SK-N-SH treated with all-trans-retinoic acid at 6 μM for 48 hours (cell line): ENCODE results near the gene FOXR1.

Experiments
- ATAC-seq: fragments of 200-7000 bp; cut with Tn5 transposase; 3 replicates; pipeline ENCODE4 v1.9.1; 2020; ENCODE audit warnings: mild to moderate bottlenecking, moderate library complexity
- ARNTL ChIP-seq: fragments of 450-650 bp; formaldehyde crosslinking; IDR thresholded peaks from 2 replicates; pipeline ENCODE4 v1.5.0; 2020; ENCODE audit warnings: low read depth, mild to moderate bottlenecking, moderate library complexity, borderline replicate concordance
- BACH2 ChIP-seq: fragments of 250-450 bp; sonication (Bioruptor Pico); IDR thresholded peaks from 2 replicates; pipeline ENCODE4 v1.9.0; 2021; ENCODE audit warnings: mild to moderate bottlenecking, borderline replicate concordance
- CSDC2 ChIP-seq: fragments of 250-450 bp; sonication (Bioruptor Pico); IDR thresholded peaks from 2 replicates; pipeline ENCODE4 v1.5.0; 2020; ENCODE audit warnings: mild to moderate bottlenecking, moderate library complexity
- ESRRG ChIP-seq: fragments of 250-450 bp; sonication (Bioruptor Pico); IDR thresholded peaks from 2 replicates; pipeline ENCODE4 v1.6.1; 2021; ENCODE audit warnings: mild to moderate bottlenecking
- GLIS3 ChIP-seq: fragments of 250-450 bp; sonication (Bioruptor Pico); IDR thresholded peaks from 2 replicates; pipeline ENCODE4 v1.5.0; 2020; ENCODE audit warnings: mild to moderate bottlenecking, moderate library complexity
- ISL1 ChIP-seq: fragments of 250-450 bp; sonication (Bioruptor Pico); IDR thresholded peaks from 2 replicates; pipeline ENCODE4 v2.1.2; 2022; ENCODE audit warnings: mild to moderate bottlenecking, moderate library complexity
- OSR1 ChIP-seq: fragments of 250-450 bp; sonication (Bioruptor Pico); IDR thresholded peaks from 2 replicates; pipeline ENCODE4 v1.8.0; 2022; ENCODE audit warnings: moderate library complexity, mild to moderate bottlenecking, inconsistent platforms
- PPARA ChIP-seq: fragments of 250-450 bp; sonication (Bioruptor Pico); IDR thresholded peaks from 2 replicates; pipeline ENCODE4 v1.5.0; 2020; ENCODE audit warnings: mild to moderate bottlenecking, borderline replicate concordance
- RARB ChIP-seq: fragments of 250-450 bp; sonication (Bioruptor Pico); IDR thresholded peaks from 2 replicates; pipeline ENCODE4 v1.8.0; 2021; ENCODE audit warnings: mild to moderate bottlenecking, moderate library complexity
- SNAI2 ChIP-seq: fragments of 250-450 bp; sonication (Bioruptor Pico); IDR thresholded peaks from 2 replicates; pipeline ENCODE4 v1.5.0; 2020; ENCODE audit warnings: mild to moderate bottlenecking, moderate library complexity
- TCF4 ChIP-seq: fragments of 250-450 bp; sonication (Bioruptor Pico); IDR thresholded peaks from 2 replicates; pipeline ENCODE4 v1.8.0; 2021; ENCODE audit warnings: mild to moderate bottlenecking, moderate library complexity, borderline replicate concordance
- TOX ChIP-seq: fragments of 250-450 bp; sonication (Bioruptor Pico); IDR thresholded peaks from 2 replicates; pipeline ENCODE4 v1.8.0; 2021; ENCODE audit warnings: mild to moderate bottlenecking, moderate library complexity, borderline replicate concordance
- ZFP3 ChIP-seq: fragments of 250-450 bp; sonication (Bioruptor Pico); IDR thresholded peaks from 2 replicates; pipeline ENCODE4 v1.5.0; 2020; ENCODE audit warnings: mild to moderate bottlenecking, moderate library complexity
- ZFP30 ChIP-seq: fragments of 450-650 bp; formaldehyde crosslinking; IDR thresholded peaks from 2 replicates; pipeline ENCODE4 v1.5.0; 2022; ENCODE audit warnings: mild to moderate bottlenecking, moderate library complexity
- ZNF565 ChIP-seq: fragments of 450-650 bp; formaldehyde crosslinking; conservative IDR thresholded peaks from 2 replicates; pipeline ENCODE4 v1.5.0; 2020; ENCODE audit warnings: low read depth, mild to moderate bottlenecking, moderate library complexity
- ZNF70 ChIP-seq: fragments of 450-650 bp; formaldehyde crosslinking; IDR thresholded peaks from 2 replicates; pipeline ENCODE4 v1.5.0; 2020; ENCODE audit warnings: mild to moderate bottlenecking, moderate library complexity
- ZNF8 ChIP-seq: fragments of 450-650 bp; formaldehyde crosslinking; IDR thresholded peaks from 2 replicates; pipeline ENCODE4 v1.5.0; 2020; ENCODE audit warnings: mild to moderate bottlenecking, moderate library complexity
- TF ChIP-seq, protein P1 (sequence below): fragments of 250-450 bp; sonication (Bioruptor Pico); IDR thresholded peaks from 2 replicates; pipeline ENCODE4 v1.5.1; 2021; ENCODE audit warnings: mild to moderate bottlenecking, moderate library complexity
- TF ChIP-seq, protein P2 (sequence below): fragments of 250-450 bp; sonication (Bioruptor Pico); IDR thresholded peaks from 2 replicates; pipeline ENCODE4 v1.8.0; 2020; ENCODE audit warnings: mild to moderate bottlenecking, moderate library complexity, borderline replicate concordance
- TF ChIP-seq, protein P3 (sequence below): fragments of 250-450 bp; sonication (Bioruptor Pico); IDR thresholded peaks from 2 replicates; pipeline ENCODE4 v1.5.1; 2020; ENCODE audit warnings: low read depth, mild to moderate bottlenecking, moderate library complexity
- TF ChIP-seq, protein P4 (sequence below): fragments of 250-450 bp; sonication (Bioruptor Pico); IDR thresholded peaks from 2 replicates; pipeline ENCODE4 v1.5.0; 2020; ENCODE audit warnings: mild to moderate bottlenecking, moderate library complexity
- TF ChIP-seq, protein P5 (sequence below): fragments of 250-450 bp; sonication (Bioruptor Pico); IDR thresholded peaks from 2 replicates; pipeline ENCODE4 v1.8.0; 2021; ENCODE audit warnings: low read depth, mild to moderate bottlenecking, moderate library complexity, borderline replicate concordance

FOXR1 gene

DNA sequence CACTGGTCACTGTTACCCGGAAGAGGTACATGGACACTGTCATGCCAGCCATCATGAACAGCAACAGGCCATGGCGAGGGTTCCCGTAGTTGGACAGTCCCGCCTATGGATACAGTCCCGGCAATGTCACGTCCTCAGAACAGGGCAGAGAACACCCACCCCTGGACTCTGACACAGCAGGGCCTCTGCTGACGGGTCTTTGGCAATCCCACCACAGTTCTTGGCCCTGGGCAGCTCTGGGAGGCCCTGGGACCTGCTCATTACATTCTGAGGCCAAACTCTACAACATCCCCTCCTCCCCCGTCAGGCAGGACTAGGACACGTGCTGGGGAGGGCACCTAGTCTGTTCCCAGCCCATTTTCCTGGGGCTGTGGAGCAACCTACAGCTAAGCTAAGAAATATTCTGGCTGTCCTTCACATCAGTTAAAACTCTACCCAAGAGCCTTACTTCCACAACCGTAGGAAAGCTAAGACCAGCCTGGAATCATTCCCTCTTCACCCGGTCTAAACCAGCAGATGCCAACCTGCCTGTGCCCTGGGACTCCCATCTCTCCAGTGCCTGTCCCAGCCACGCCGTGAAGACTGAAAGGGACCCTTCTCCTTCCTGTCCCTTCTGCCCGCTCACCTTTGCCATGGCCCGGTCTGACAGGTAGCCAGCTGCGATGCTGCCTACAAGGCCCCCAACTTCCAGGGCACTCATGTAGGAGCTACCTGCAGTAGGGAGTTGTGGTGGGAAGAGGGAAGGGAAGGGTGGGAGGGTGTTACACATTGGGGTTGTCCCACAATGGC is 54.6 kb downstream of the FOXR1 start:
- no peak for ATAC-seq
- TF ChIP-seq OSR1 = no peak

DNA sequence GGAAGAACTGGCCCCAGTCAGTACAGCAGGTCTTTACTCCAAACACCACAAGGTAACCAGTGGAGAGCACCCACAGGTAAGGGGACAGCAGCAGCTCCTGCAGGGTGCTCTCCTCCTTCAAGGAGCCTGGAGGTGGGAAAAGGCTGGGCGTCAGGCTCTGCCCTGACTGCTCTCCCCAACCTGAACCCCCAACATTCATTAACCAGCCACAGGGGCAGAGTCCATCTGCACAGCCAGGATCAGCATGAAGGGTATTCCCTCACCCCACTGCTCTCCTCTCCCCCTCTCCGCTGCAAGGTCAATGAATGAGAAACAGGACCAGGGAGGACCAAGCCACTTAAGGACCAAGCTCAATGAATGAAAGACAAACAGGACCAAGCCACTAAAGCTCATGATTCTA is 55.4 kb downstream of the FOXR1 start:
- TF ChIP-seq ZNF70 = no peak
- no peak for TF ChIP-seq ISL1 (CRISPR knock-in tag)
- TF ChIP-seq ZFP3 (CRISPR knock-in tag) = no peak
- TF ChIP-seq ZNF8 (CRISPR knock-in tag) = no peak
- no peak for TF ChIP-seq PPARA (CRISPR knock-in tag)
- TF ChIP-seq, protein P1, sequence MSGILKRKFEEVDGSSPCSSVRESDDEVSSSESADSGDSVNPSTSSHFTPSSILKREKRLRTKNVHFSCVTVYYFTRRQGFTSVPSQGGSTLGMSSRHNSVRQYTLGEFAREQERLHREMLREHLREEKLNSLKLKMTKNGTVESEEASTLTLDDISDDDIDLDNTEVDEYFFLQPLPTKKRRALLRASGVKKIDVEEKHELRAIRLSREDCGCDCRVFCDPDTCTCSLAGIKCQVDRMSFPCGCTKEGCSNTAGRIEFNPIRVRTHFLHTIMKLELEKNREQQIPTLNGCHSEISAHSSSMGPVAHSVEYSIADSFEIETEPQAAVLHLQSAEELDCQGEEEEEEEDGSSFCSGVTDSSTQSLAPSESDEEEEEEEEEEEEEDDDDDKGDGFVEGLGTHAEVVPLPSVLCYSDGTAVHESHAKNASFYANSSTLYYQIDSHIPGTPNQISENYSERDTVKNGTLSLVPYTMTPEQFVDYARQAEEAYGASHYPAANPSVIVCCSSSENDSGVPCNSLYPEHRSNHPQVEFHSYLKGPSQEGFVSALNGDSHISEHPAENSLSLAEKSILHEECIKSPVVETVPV = no peak
- no peak for TF ChIP-seq BACH2
- TF ChIP-seq TOX (CRISPR knock-in tag) = no peak
- no peak for TF ChIP-seq TCF4 (CRISPR knock-in tag)
- no peak for TF ChIP-seq OSR1
- TF ChIP-seq ZFP30 (CRISPR knock-in tag) = no peak
- no peak for TF ChIP-seq ESRRG (CRISPR knock-in tag)
- TF ChIP-seq GLIS3 = no peak
- TF ChIP-seq, protein P2, sequence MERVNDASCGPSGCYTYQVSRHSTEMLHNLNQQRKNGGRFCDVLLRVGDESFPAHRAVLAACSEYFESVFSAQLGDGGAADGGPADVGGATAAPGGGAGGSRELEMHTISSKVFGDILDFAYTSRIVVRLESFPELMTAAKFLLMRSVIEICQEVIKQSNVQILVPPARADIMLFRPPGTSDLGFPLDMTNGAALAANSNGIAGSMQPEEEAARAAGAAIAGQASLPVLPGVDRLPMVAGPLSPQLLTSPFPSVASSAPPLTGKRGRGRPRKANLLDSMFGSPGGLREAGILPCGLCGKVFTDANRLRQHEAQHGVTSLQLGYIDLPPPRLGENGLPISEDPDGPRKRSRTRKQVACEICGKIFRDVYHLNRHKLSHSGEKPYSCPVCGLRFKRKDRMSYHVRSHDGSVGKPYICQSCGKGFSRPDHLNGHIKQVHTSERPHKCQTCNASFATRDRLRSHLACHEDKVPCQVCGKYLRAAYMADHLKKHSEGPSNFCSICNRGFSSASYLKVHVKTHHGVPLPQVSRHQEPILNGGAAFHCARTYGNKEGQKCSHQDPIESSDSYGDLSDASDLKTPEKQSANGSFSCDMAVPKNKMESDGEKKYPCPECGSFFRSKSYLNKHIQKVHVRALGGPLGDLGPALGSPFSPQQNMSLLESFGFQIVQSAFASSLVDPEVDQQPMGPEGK (CRISPR knock-in tag) = no peak
- no peak for TF ChIP-seq ZNF565 (CRISPR knock-in tag)
- no peak for TF ChIP-seq CSDC2
- TF ChIP-seq, protein P3, sequence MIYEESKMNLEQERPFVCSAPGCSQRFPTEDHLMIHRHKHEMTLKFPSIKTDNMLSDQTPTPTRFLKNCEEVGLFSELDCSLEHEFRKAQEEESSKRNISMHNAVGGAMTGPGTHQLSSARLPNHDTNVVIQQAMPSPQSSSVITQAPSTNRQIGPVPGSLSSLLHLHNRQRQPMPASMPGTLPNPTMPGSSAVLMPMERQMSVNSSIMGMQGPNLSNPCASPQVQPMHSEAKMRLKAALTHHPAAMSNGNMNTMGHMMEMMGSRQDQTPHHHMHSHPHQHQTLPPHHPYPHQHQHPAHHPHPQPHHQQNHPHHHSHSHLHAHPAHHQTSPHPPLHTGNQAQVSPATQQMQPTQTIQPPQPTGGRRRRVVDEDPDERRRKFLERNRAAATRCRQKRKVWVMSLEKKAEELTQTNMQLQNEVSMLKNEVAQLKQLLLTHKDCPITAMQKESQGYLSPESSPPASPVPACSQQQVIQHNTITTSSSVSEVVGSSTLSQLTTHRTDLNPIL = no peak
- no peak for TF ChIP-seq RARB (CRISPR knock-in tag)
- no peak for TF ChIP-seq SNAI2 (CRISPR knock-in tag)
- TF ChIP-seq, protein P4, sequence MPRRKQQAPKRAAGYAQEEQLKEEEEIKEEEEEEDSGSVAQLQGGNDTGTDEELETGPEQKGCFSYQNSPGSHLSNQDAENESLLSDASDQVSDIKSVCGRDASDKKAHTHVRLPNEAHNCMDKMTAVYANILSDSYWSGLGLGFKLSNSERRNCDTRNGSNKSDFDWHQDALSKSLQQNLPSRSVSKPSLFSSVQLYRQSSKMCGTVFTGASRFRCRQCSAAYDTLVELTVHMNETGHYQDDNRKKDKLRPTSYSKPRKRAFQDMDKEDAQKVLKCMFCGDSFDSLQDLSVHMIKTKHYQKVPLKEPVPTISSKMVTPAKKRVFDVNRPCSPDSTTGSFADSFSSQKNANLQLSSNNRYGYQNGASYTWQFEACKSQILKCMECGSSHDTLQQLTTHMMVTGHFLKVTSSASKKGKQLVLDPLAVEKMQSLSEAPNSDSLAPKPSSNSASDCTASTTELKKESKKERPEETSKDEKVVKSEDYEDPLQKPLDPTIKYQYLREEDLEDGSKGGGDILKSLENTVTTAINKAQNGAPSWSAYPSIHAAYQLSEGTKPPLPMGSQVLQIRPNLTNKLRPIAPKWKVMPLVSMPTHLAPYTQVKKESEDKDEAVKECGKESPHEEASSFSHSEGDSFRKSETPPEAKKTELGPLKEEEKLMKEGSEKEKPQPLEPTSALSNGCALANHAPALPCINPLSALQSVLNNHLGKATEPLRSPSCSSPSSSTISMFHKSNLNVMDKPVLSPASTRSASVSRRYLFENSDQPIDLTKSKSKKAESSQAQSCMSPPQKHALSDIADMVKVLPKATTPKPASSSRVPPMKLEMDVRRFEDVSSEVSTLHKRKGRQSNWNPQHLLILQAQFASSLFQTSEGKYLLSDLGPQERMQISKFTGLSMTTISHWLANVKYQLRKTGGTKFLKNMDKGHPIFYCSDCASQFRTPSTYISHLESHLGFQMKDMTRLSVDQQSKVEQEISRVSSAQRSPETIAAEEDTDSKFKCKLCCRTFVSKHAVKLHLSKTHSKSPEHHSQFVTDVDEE = no peak
- ATAC-seq = no peak

DNA sequence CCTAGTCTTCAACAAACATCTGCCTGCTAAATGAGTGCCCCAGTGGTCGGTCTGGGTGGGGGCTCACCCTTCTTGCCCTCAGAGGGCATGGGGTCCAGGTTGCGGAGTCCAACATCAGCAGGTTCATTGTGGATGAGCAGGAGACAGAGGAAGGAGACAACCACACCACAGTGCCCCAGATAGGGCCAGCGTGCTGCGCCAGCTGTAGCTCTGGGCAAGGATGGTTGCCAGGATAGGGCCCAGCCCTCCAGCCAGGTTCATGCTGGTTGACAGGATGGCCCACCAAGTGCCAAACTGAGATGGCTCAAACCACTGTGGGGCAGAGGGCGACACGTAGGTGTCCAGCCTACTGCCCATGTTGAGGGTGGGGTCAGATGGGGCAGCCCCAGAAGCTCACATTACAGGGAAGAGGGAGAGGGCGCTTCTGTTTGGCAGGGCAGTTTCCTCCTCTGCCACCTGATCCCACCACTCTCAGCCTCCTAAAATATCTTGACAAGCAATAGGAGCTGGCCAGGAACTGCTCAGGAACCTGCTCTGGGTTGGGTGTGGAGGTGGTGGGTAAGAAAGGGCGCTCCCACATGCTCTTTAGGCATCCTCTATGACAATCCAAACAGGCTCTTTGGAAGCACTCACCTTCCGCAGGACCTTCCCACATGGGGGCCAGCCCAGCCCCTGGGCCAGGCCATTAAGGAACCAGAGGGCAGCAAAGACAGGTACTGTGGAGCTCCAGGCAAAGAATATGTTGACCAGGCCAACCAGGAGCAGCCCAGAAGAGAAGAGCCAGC is 56.2 kb downstream of the FOXR1 start:
- ATAC-seq = no peak
- TF ChIP-seq RARB (CRISPR knock-in tag) = no peak
- TF ChIP-seq, protein P4 = no peak
- TF ChIP-seq, protein P5, sequence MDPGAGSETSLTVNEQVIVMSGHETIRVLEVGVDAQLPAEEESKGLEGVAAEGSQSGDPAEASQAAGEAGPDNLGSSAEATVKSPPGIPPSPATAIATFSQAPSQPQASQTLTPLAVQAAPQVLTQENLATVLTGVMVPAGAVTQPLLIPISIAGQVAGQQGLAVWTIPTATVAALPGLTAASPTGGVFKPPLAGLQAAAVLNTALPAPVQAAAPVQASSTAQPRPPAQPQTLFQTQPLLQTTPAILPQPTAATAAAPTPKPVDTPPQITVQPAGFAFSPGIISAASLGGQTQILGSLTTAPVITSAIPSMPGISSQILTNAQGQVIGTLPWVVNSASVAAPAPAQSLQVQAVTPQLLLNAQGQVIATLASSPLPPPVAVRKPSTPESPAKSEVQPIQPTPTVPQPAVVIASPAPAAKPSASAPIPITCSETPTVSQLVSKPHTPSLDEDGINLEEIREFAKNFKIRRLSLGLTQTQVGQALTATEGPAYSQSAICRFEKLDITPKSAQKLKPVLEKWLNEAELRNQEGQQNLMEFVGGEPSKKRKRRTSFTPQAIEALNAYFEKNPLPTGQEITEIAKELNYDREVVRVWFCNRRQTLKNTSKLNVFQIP (CRISPR knock-in tag) = no peak
- TF ChIP-seq CSDC2 = no peak
- no peak for TF ChIP-seq SNAI2 (CRISPR knock-in tag)
- TF ChIP-seq PPARA (CRISPR knock-in tag) = no peak
- TF ChIP-seq BACH2 = no peak
- TF ChIP-seq TCF4 (CRISPR knock-in tag) = no peak
- TF ChIP-seq ESRRG (CRISPR knock-in tag) = no peak
- TF ChIP-seq ISL1 (CRISPR knock-in tag) = no peak
- no peak for TF ChIP-seq OSR1
- TF ChIP-seq, protein P2 (CRISPR knock-in tag) = no peak
- no peak for TF ChIP-seq ZNF8 (CRISPR knock-in tag)
- TF ChIP-seq ARNTL (CRISPR knock-in tag) = no peak
- no peak for TF ChIP-seq TOX (CRISPR knock-in tag)
